Measurements from ENCODE around the gene LHFPL2. TPM values are rescaled to one million over a fixed set of nuclear protein-coding genes. Genes with fewer than 3 reads are reported as not detected.

Gene LHFPL2
- total and polyA plus RNA-seq, 2 experiments from 2014 or later: 10.6 to 50.8 TPM

GRCh38 chr5:78561261-78561660 lies 87.3 kb downstream of the LHFPL2 start:
- peaks cover 5% of the 10 kb centered on the region; the same call in 1 of the 2 replicates for H3K4me1 ChIP-seq (ENCODE audit: insufficient read depth)
- H3K36me3 Mint-ChIP-seq (ENCODE audit: low read depth): peaks cover 14% of the 10 kb centered on the region; the same call in 1 of the 3 replicates
- no peaks in the 10 kb centered on the region for H3K36me3 ChIP-seq (ENCODE audit: insufficient read depth)
- peaks cover 20% of the 10 kb centered on the region; the same call in 2 of the 3 replicates for H3K4me1 Mint-ChIP-seq
- TF ChIP-seq JUNB (IDR thresholded peaks at IDR 0.05; ENCODE audit: unreplicated experiment) (no peak), EZH2 (IDR thresholded peaks at IDR 0.05; ENCODE audit: low read depth, unreplicated experiment) (no peak), REST (IDR thresholded peaks at IDR 0.05; ENCODE audit: unreplicated experiment) (no peak), EZH2phosphoT487 (IDR thresholded peaks at IDR 0.05; ENCODE audit: unreplicated experiment) (no peak), NANOG (IDR thresholded peaks at IDR 0.05; ENCODE audit: borderline replicate concordance) (no peak), POLR2AphosphoS5 (IDR thresholded peaks at IDR 0.05; ENCODE audit: low read depth) (no peak), ETS1 (IDR thresholded peaks at IDR 0.05) (no peak), STAT1 (IDR thresholded peaks at IDR 0.05; ENCODE audit: unreplicated experiment) (no peak), CTCF (conservative IDR thresholded peaks at IDR 0.05; ENCODE audit: low read depth in 2 of 2) (no peak), ZNF114 (CRISPR knock-in tag; IDR thresholded peaks at IDR 0.05) (no peak), ZNF331 (CRISPR knock-in tag; IDR thresholded peaks at IDR 0.05; ENCODE audit: low read depth) (no peak), CREB1 (CRISPR knock-in tag; IDR thresholded peaks at IDR 0.05; ENCODE audit: low read depth) (no peak), ZNF462 (CRISPR knock-in tag; IDR thresholded peaks at IDR 0.05) (no peak)
- no peaks in the 10 kb centered on the region for H3K9me2 ChIP-seq (ENCODE audit: insufficient read depth)
- DNase-seq (ENCODE audit: low spot score): no peak
- H3K27ac Mint-ChIP-seq: no peak overlapping the region
- no peak overlapping the region for H2AFZ ChIP-seq
- peaks cover 9% of the 10 kb centered on the region for H4K20me1 ChIP-seq (replicated peaks; ENCODE audit: insufficient read depth)
- peaks cover 39% of the 10 kb centered on the region for H3K79me2 ChIP-seq (replicated peaks; ENCODE audit: insufficient read depth)
- H3K4me3 ChIP-seq: no peak overlapping the region
- H3F3A ChIP-seq (replicated peaks; ENCODE audit: low read depth): no peaks in the 10 kb centered on the region
- no peaks in the 10 kb centered on the region for H3K27me3 ChIP-seq (ENCODE audit: insufficient read depth)
- no peaks in the 10 kb centered on the region for H3K9me3 Mint-ChIP-seq
- H3K27ac ChIP-seq (ENCODE audit: low read depth): no peak overlapping the region
- no peaks in the 10 kb centered on the region for H3K27me3 Mint-ChIP-seq (ENCODE audit: insufficient read depth, low read depth, poor library complexity)
- no peak overlapping the region for H3K4me2 ChIP-seq
- no peak overlapping the region for H3K4me3 Mint-ChIP-seq
- ATAC-seq: no peak
